Trophoblast cell (in vitro differentiated cells and primary cell): ENCODE data around the gene FUT3.
"Not testable (repeated sequence)": the region's sequence is repeated elsewhere in the genome, so short reads cannot be mapped to it uniquely, and the experiment has no call there.

Experiments used
- DNase-seq, 2 donors: peaks; one replicate each; pipeline ENCODE4 v3.0.0-alpha.2; 2016
- H2AFZ ChIP-seq: 2 replicates; pipeline ENCODE4 v1.6.1; 2013; ENCODE audit warnings: low read length, moderate library complexity, mild to moderate bottlenecking; ENCODE audit not compliant: insufficient read depth, poor library complexity
- H2AK5ac ChIP-seq: 2 replicates; pipeline ENCODE4 v1.6.1; 2013; ENCODE audit warnings: mild to moderate bottlenecking, low read length
- H2BK120ac ChIP-seq: 2 replicates; pipeline ENCODE4 v1.6.1; 2013; ENCODE audit warnings: low read length, mild to moderate bottlenecking, moderate library complexity; ENCODE audit not compliant: insufficient read depth, poor library complexity
- H2BK12ac ChIP-seq: 2 replicates; pipeline ENCODE4 v1.6.1; 2013; ENCODE audit warnings: mild to moderate bottlenecking, low read length, moderate library complexity
- H2BK5ac ChIP-seq: 2 replicates; pipeline ENCODE4 v1.6.1; 2013; ENCODE audit warnings: low read length, low read depth, moderate library complexity, mild to moderate bottlenecking; ENCODE audit not compliant: poor library complexity
- H3K14ac ChIP-seq: 2 replicates; pipeline ENCODE4 v1.6.1; 2013; ENCODE audit warnings: mild to moderate bottlenecking, low read length
- H3K18ac ChIP-seq: 2 replicates; pipeline ENCODE4 v1.6.1; 2013; ENCODE audit warnings: mild to moderate bottlenecking, low read length
- H3K23ac ChIP-seq: 2 replicates; pipeline ENCODE4 v1.6.1; 2013; ENCODE audit warnings: low read length
- H3K27ac ChIP-seq: 2 replicates; pipeline ENCODE4 v1.5.1; 2013; ENCODE audit warnings: low read depth, mild to moderate bottlenecking, inconsistent platforms, low read length, moderate library complexity
- H3K27me3 ChIP-seq: 2 replicates; pipeline ENCODE4 v1.6.1; 2013; ENCODE audit warnings: inconsistent platforms, mild to moderate bottlenecking, low read length, moderate library complexity; ENCODE audit not compliant: insufficient read depth
- H3K36me3 ChIP-seq, 2 experiments: 1 replicate in 1 of 2; 2 replicates in 1 of 2; pipeline ENCODE4 v1.6.1; 2013; ENCODE audit warnings: low read length in 2 of 2, mild to moderate bottlenecking in 2 of 2, moderate library complexity in 1 of 2; ENCODE audit not compliant: insufficient read depth in 2 of 2, control insufficient read depth in 1 of 2
- H3K4ac ChIP-seq: 2 replicates; pipeline ENCODE4 v1.6.1; 2013; ENCODE audit warnings: low read depth, mild to moderate bottlenecking, low read length, moderate library complexity
- H3K4me1 ChIP-seq, 2 experiments: 1 replicate in 1 of 2; 2 replicates in 1 of 2; pipeline ENCODE4 v1.6.1; 2013; ENCODE audit warnings: low read length in 2 of 2, mild to moderate bottlenecking in 2 of 2, moderate library complexity in 1 of 2; ENCODE audit not compliant: insufficient read depth in 2 of 2, control insufficient read depth in 1 of 2
- H3K4me2 ChIP-seq: 2 replicates; pipeline ENCODE4 v1.6.1; 2013; ENCODE audit warnings: inconsistent platforms, mild to moderate bottlenecking, low read length, moderate library complexity
- H3K4me3 ChIP-seq: 2 replicates; pipeline ENCODE4 v1.5.1; 2013; ENCODE audit warnings: mild to moderate bottlenecking, low read depth, low read length, inconsistent platforms
- H3K79me1 ChIP-seq: one replicate; pipeline ENCODE4 v1.6.1; 2013; ENCODE audit warnings: low read length
- H3K79me2 ChIP-seq: 2 replicates; pipeline ENCODE4 v1.6.1; 2013; ENCODE audit warnings: low read length, mild to moderate bottlenecking; ENCODE audit not compliant: control insufficient read depth, insufficient read depth, poor library complexity
- H3K9ac ChIP-seq: 2 replicates; pipeline ENCODE4 v1.6.1; 2013; ENCODE audit warnings: mild to moderate bottlenecking, low read length
- H3K9me3 ChIP-seq: 2 replicates; pipeline ENCODE4 v1.6.1; 2013; ENCODE audit warnings: low read depth, mild to moderate bottlenecking, control low read depth, inconsistent platforms, low read length; ENCODE audit not compliant: insufficient read depth
- H4K12ac ChIP-seq: 2 replicates; pipeline ENCODE4 v1.6.1; 2013; ENCODE audit warnings: low read depth, mild to moderate bottlenecking, low read length, moderate library complexity
- H4K8ac ChIP-seq: 2 replicates; pipeline ENCODE4 v1.6.1; 2013; ENCODE audit warnings: low read depth, mild to moderate bottlenecking, low read length, moderate library complexity
- H4K91ac ChIP-seq: one replicate; pipeline ENCODE4 v1.6.1; 2013; ENCODE audit warnings: low read depth, mild to moderate bottlenecking, low read length, moderate library complexity
- WGBS: extraction: QIAGEN DNeasy Blood & Tissue Kit; methylation state at CpG from one replicate; pipeline ENCODE4 v1.1.7; 2013; ENCODE audit warnings: missing lambda C conversion rate; ENCODE audit not compliant: insufficient read length, insufficient coverage; ENCODE audit errors: extremely low coverage; 5-methylcytosine and 5-hydroxymethylcytosine counted together

FUT3 gene

DNA sequence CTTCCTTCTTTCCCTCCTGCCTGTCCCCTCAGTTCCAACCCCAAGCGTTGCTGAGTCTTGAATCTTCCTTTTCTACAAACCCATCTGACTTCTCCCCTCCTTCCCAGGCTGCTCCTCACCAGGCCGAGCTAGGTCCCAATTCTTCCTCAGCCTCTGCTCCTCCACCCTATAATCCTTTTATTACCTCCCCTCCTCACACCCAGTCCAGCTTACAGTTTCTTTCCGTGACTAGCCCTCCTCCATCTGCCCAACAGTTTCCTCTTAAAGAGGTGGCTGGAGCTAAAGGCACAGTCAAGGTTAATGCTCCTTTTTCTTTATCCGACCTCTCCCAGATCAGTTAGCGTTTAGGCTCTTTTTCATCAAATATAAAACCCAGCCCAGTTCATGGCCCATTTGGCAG lies 2.6 kb downstream of the FUT3 start:
- H2BK120ac ChIP-seq, H3K4ac ChIP-seq, H2BK12ac ChIP-seq, H3K4me3 ChIP-seq, H2AK5ac ChIP-seq, H3K27me3 ChIP-seq, DNase-seq, H3K79me1 ChIP-seq, H2BK5ac ChIP-seq, H3K9me3 ChIP-seq, H4K91ac ChIP-seq, H3K9ac ChIP-seq, H3K14ac ChIP-seq, H3K4me1 ChIP-seq, H3K79me2 ChIP-seq, H2AFZ ChIP-seq, H3K36me3 ChIP-seq, H3K18ac ChIP-seq, H4K12ac ChIP-seq, H3K4me2 ChIP-seq, H3K27ac ChIP-seq, H4K8ac ChIP-seq, H3K23ac ChIP-seq: not testable (repeated sequence)
- WGBS, result no CpG with 5 or more reads among the region's 5 CpGs

DNA sequence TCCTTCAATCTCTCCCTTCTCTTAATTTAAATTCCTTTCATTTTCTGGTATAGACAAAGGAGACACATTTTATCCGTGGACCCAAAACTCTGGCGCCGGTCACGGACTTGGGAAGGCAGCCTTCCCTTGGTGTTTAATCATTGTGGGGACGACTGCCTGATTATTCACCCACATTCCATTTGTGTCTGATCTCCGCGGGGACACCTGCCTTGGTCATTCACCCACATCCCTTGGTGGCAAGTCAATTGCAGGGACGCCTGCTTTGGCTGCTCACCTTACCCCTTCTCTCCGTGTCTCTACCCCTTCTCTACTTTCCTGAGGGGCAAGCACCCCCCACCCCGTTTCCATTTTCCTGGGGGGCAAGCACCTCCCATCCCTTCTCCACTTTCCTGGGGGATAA lies 3.4 kb downstream of the FUT3 start:
- not testable (repeated sequence) for H3K79me2 ChIP-seq, DNase-seq, H3K4ac ChIP-seq, H3K18ac ChIP-seq, H4K91ac ChIP-seq, H3K4me1 ChIP-seq, H3K14ac ChIP-seq, H2BK5ac ChIP-seq, H4K12ac ChIP-seq, H3K4me3 ChIP-seq, H3K36me3 ChIP-seq, H3K27ac ChIP-seq, H2AFZ ChIP-seq, H3K23ac ChIP-seq, H3K9ac ChIP-seq, H2BK120ac ChIP-seq, H3K79me1 ChIP-seq, H4K8ac ChIP-seq, H2AK5ac ChIP-seq, H3K27me3 ChIP-seq, H3K9me3 ChIP-seq, H2BK12ac ChIP-seq, H3K4me2 ChIP-seq
- no CpG with 5 or more reads among the region's 10 CpGs for WGBS

DNA sequence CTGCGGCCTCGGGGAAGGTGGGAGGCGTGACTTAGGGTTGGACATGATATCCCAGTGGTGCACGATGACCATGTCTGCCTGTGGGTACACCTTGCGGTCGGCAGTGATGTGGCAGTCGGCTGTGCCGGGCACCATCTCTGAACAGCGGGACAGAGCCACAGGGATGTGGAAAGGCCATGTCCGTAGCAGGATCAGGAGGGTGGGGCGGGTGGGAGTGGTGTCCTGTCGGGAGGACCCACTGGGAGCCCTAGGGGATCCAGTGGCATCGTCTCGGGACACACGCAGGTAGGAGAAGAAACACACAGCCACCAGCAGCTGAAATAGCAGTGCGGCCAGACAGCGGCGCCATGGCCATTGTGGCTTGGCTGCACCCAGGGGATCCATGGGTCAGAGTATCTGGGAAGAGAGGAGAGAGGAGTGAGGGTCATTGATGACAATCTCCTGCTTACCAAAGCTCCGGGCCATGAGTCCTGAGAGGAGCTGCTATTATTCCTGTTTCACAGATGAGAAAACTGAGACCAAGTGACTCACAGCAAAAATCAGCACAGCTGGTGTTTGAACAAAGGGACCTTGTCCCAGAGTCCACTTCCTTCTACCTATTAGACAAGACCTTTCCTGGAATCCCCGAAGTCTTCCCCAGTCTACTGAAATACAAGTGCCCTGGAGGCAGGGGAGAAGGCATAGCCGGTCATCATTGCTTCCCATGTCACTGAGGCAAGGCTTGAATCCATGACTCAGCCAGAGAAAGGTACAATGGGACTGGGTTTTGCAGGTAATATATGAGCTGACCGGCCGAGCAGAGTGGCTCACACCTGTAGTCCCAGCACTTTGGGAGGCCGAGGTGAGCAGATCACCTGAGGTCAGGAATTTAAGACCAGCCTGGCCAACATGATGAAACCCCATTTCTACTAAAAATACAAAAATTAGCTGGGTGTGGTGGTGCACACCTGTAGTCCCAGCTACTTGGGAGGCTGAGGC lies 6.5 kb downstream of the FUT3 start:
- peaks cover 2% of the 10 kb centered on the region for H3K9me3 ChIP-seq
- H4K8ac ChIP-seq, result no peak overlapping the region
- no peak overlapping the region for H3K9ac ChIP-seq
- no peak overlapping the region for H4K91ac ChIP-seq
- H3K4me2 ChIP-seq, result no peak overlapping the region
- H3K4me1 ChIP-seq, result no peaks in the 10 kb centered on the region
- no peak overlapping the region for H2AFZ ChIP-seq
- H2BK5ac ChIP-seq, result no peak overlapping the region
- no peak overlapping the region for H3K27ac ChIP-seq
- no peak overlapping the region for H3K14ac ChIP-seq
- no peaks in the 10 kb centered on the region for H3K36me3 ChIP-seq
- H3K4ac ChIP-seq, result no peak overlapping the region
- H2AK5ac ChIP-seq, result no peak overlapping the region
- no CpG with 5 or more reads among the region's 24 CpGs for WGBS
- no peaks in the 10 kb centered on the region for H3K79me2 ChIP-seq
- H2BK120ac ChIP-seq, result no peak overlapping the region
- no peak overlapping the region for H4K12ac ChIP-seq
- H3K27me3 ChIP-seq, result no peaks in the 10 kb centered on the region
- no peak overlapping the region for H3K23ac ChIP-seq
- no peaks in the 10 kb centered on the region for H3K79me1 ChIP-seq
- no peak overlapping the region for H3K18ac ChIP-seq
- H2BK12ac ChIP-seq, result no peak overlapping the region
- no peak for DNase-seq
- H3K4me3 ChIP-seq, result no peak overlapping the region

DNA sequence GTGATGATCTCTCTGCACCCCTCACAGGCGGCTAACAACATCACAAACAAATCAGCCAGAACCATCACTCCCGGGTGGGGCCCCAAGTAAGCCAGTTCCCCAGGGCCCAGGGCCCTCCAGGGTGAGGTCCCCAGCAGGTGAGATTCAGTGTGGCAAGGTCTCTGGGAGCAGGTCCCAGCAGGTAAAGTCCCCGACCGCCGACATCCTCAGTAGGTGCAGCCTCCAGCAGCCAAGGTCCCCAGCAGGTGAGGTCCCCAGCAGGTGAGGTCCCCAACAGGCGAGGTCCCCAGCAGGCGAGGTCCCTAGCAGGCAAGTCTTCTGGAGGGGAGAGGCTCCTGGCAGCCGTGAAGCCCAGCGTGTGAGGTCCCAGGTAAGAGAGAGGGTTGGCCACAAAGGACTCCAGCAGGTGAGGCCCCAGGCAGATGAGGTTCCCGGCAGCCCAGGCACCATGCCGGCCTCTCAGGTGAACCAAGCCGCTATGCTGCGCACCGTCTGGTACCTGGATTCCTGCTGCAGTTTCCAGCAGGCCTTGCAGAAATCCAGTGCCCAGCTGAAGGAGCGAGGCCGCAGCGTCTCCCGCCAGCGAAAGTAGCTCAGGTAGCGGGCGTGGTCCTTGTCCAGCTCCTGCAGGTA lies 7.8 kb downstream of the FUT3 start:
- H2BK120ac ChIP-seq, result no peak overlapping the region
- H3K9me3 ChIP-seq, result peaks cover 2% of the 10 kb centered on the region
- no peak overlapping the region for H3K23ac ChIP-seq
- no peak overlapping the region for H4K12ac ChIP-seq
- H3K79me1 ChIP-seq, result no peaks in the 10 kb centered on the region
- H4K91ac ChIP-seq, result no peak overlapping the region
- no CpG with 5 or more reads among the region's 21 CpGs for WGBS
- H3K79me2 ChIP-seq, result no peaks in the 10 kb centered on the region
- no peak overlapping the region for H3K18ac ChIP-seq
- H3K4me3 ChIP-seq, result no peak overlapping the region
- no peak overlapping the region for H2BK12ac ChIP-seq
- H2AK5ac ChIP-seq, result no peak overlapping the region
- no peaks in the 10 kb centered on the region for H3K4me1 ChIP-seq
- no peak overlapping the region for H4K8ac ChIP-seq
- H3K36me3 ChIP-seq, result no peaks in the 10 kb centered on the region
- no peak overlapping the region for H2AFZ ChIP-seq
- H3K4ac ChIP-seq, result no peak overlapping the region
- H3K27me3 ChIP-seq, result no peaks in the 10 kb centered on the region
- DNase-seq, result no peak
- H3K9ac ChIP-seq, result no peak overlapping the region
- H3K4me2 ChIP-seq, result no peak overlapping the region
- no peak overlapping the region for H3K14ac ChIP-seq
- no peak overlapping the region for H2BK5ac ChIP-seq
- no peak overlapping the region for H3K27ac ChIP-seq
